AG10803 (cell line): ENCODE results near the gene ALK.

Experiments
- DNase-seq: peaks from one replicate; pipeline ENCODE4 v3.0.0; 2010; ENCODE audit warnings: low read depth
- H3K4me3 ChIP-seq: 2 replicates; pipeline ENCODE4 v1.5.1; 2011; ENCODE audit warnings: mild to moderate bottlenecking, low read length, control low read depth
- TF ChIP-seq, protein P1 (sequence below): conservative IDR thresholded peaks from 2 replicates; pipeline ENCODE4 v1.5.1; 2011; ENCODE audit warnings: mild to moderate bottlenecking, low read length, control low read depth, inconsistent platforms

Gene ALK

DNA sequence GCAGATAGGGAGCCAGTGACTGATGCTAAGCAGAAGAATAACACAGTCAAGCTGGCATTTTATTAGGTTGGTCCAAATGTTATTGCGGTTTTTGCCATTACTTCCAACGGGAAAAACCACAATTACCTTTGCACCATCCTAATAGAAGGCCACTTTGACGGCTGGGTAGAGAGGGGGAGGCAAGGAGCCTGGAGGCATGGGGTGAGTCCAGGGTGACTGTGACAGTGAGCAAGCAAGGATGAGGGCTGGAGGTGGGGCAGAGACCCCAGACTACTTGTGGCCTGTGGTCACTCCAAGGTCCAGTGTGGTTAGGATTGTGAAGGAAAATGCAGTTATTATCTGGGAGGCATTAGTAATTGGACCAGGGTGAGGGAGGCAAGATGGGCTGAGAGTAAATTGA lies 416.6 kb downstream of the ALK start:
- no peak for DNase-seq
- TF ChIP-seq, protein P1, sequence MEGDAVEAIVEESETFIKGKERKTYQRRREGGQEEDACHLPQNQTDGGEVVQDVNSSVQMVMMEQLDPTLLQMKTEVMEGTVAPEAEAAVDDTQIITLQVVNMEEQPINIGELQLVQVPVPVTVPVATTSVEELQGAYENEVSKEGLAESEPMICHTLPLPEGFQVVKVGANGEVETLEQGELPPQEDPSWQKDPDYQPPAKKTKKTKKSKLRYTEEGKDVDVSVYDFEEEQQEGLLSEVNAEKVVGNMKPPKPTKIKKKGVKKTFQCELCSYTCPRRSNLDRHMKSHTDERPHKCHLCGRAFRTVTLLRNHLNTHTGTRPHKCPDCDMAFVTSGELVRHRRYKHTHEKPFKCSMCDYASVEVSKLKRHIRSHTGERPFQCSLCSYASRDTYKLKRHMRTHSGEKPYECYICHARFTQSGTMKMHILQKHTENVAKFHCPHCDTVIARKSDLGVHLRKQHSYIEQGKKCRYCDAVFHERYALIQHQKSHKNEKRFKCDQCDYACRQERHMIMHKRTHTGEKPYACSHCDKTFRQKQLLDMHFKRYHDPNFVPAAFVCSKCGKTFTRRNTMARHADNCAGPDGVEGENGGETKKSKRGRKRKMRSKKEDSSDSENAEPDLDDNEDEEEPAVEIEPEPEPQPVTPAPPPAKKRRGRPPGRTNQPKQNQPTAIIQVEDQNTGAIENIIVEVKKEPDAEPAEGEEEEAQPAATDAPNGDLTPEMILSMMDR, result no peak
- no peak overlapping the region for H3K4me3 ChIP-seq

DNA sequence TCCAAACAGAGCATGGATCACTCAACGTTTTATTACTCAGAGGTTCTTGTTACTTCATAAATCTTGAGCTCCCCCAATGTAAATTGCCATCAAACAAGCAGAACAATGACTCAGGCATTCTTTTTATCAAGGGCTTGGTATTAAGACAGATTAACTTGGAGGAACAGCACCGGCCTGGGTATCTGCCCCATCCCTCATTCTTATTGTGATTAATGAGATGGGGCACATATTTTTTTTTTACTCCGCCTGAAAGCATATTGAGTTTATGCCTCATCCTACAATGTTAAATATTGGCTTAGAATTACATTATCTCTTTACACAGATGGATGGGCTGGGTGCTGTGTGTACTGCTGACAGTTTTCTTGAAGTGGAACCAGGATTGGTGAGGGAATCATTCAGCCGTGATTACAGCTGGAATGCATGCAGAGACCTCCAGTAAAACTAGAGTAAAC lies 418.9 kb downstream of the ALK start:
- H3K4me3 ChIP-seq, result no peak overlapping the region
- TF ChIP-seq, protein P1, result no peak
- DNase-seq, result peak; percentile 45

DNA sequence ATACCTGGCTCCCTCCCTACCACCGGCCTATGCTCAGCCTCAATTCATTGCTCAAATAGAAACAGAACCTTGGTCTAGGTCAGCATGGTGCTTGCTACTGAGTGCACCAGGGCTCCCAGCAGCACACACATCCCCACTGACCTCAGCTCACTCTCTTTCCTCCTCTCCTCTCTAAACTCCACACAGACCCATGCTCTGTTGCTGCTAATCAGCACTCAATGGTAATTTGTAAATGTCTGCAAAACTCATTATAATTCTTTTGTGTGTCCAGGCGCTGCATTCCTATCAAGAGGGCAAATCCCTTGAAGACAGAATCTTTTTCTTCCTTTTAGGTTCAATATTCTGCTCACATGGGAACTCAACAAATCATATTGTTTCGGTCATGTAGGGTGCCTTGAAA lies 424.0 kb downstream of the ALK start:
- H3K4me3 ChIP-seq, result no peak overlapping the region
- TF ChIP-seq, protein P1, result no peak
- DNase-seq, result no peak

DNA sequence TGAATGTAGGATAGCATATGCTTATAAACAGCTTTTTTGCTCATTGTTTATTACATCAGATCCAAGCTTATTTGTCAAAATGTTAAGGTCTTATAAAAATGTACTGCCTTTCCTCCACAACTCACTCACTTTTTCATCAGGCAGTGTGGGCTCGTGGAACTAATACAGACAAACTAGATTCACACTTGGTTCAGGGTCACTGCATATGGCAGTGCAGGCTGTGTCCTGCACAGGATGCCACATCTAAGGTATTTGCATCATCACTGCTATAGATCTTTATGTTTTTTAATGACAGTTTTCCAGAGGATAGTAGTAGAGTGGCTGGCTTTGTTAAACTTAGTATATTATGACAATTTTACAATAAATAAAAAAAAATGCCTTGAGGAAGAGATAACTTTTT lies 425.2 kb downstream of the ALK start:
- DNase-seq, result no peak
- TF ChIP-seq, protein P1, result no peak
- no peak overlapping the region for H3K4me3 ChIP-seq

DNA sequence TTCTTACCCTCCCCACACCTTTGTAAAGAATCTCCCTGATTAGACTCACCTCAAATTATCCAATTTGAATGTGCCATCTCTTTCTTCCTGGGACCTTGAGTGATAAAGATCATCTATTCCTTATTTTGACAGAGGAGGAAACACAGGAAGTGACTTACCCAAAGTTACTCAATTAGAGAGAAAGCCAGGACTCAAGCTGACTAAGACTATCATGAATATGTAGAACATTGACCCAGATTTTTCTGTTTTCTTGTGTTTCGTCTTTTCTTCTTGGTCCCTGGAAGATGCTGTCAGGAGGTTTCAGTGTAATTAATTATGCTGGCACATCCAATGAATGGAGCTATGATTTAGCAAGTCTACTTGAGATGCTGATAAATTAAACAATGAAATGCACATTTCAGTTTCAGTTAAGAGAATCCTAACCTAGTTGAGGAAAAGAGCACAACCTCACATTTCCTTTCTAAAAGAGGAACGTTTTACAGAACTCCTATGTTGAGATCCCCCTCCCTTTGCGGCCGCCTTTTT lies 425.8 kb downstream of the ALK start:
- TF ChIP-seq, protein P1, result no peak
- H3K4me3 ChIP-seq, result no peak overlapping the region
- no peak for DNase-seq

DNA sequence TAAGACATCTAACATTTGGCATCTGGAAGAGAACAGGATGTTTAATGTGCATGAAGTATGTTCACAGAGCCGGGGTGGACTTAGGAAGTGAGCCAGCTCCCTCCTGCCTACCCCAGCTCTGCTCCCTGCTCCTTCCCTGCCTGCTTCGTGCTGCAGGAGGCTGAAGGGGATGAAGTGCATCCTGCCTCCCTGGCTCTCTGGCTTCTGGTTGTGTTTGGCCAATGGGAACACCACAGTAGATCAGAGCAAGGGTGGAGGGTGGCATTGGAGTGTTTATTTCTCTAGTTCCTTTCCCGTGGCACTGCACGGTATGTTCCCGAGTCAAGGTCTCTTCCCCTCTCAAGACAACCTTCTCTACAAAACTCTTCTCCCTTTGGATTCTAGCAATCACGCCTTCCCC lies 426.3 kb downstream of the ALK start:
- DNase-seq, result no peak
- H3K4me3 ChIP-seq, result no peak overlapping the region
- TF ChIP-seq, protein P1, result no peak

DNA sequence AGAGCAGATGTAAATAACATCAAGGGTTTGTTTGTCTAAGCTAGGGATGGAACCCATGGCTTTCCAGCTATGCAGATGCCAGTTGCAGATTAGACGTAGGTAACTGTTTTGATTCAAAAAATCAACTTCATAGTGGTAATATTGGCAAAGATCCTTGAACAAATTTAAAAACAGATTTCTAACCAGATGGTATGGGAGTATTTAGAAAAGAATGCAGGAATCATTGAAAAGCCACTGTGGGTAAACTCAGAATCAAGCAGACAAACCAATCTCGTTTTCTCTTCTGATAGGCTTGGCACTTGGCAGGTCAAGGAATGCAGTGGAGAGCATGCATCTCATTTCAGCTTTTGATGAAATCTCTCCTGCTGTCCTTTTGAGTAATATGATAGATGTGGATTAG lies 428.7 kb downstream of the ALK start:
- TF ChIP-seq, protein P1, result no peak
- DNase-seq, result no peak
- no peak overlapping the region for H3K4me3 ChIP-seq
